Tongue (tissue), 2 donors: Measurements from ENCODE around the gene SCAF8. TPM values are rescaled to one million over a fixed set of nuclear protein-coding genes. Genes with fewer than 3 reads are reported as not detected.

Source experiments
- small RNA-seq: library from RNA; depleted of rRNA; stranded (forward); fragments of <200 nt; gene quantifications from one replicate; pipeline ENCODE3, GENCODE V24; 2014; ENCODE audit warnings: low replicate concordance
- total RNA-seq: library from RNA; depleted of rRNA; stranded (reverse); fragments of >200 nt; gene quantifications from one replicate; pipeline ENCODE4 v1.2.3, GENCODE V29; 2014

Gene SCAF8
- total RNA-seq, 1 donor from 2014 or later, result 60.4 TPM

Small RNA genes within 50 kb of the gene (small RNA-seq; reads per million reads assigned to genes)
- gene MIR1273C (not detected), gene RNU6-824P (not detected)

Other genes with a start within 250 kb of the SCAF8 start
- gene CNKSR3, start 222.7 kb upstream of the SCAF8 start, total RNA-seq, result 14.8 TPM